HEK293 (cell line): ENCODE data around the gene ZNF318.
"Not testable (repeated sequence)": the region's sequence is repeated elsewhere in the genome, so short reads cannot be mapped to it uniquely, and the experiment has no call there.

Source experiments
- CTCF ChIA-PET: fragments of 350-600 bp; formaldehyde crosslinking; extraction: SDS; loops from one replicate; lab custom pipeline; 2021; ENCODE audit warnings: antibody characterized with exemption; lab: Yijun Ruan, JAX
- POLR2A ChIA-PET: fragments of 300-600 bp; formaldehyde crosslinking; extraction: SDS; loops from one replicate; lab custom pipeline; 2020; ENCODE audit warnings: antibody characterized with exemption, inconsistent platforms; lab: Yijun Ruan, JAX
- H3K27ac ChIP-seq: fragments of 200-500 bp; sonication (Bioruptor generic); 2 replicates; pipeline ENCODE4 v1.5.1; 2014; ENCODE audit warnings: low read depth, low read length, control low read depth, inconsistent platforms; ENCODE audit errors: extremely low read depth
- H3K36me3 ChIP-seq, 2 experiments: fragments of 200-500 bp in 1 of 2; sonication (Bioruptor generic) in 1 of 2; 1 replicate in 1 of 2; 2 replicates in 1 of 2; pipeline ENCODE4 v1.5.1; 2014 to 2017; ENCODE audit warnings: inconsistent platforms in 2 of 2, low read length in 2 of 2; ENCODE audit not compliant: control insufficient read depth in 2 of 2, insufficient read depth in 1 of 2
- H3K4me1 ChIP-seq: fragments of 200-500 bp; sonication (Bioruptor generic); 2 replicates; pipeline ENCODE4 v1.5.1; 2014; ENCODE audit warnings: mild to moderate bottlenecking, low read length, inconsistent platforms; ENCODE audit not compliant: control insufficient read depth, insufficient read depth
- H3K4me3 ChIP-seq: 2 replicates; pipeline ENCODE4 v1.5.1; 2011; ENCODE audit warnings: low read depth, mild to moderate bottlenecking, control low read depth, low read length, moderate library complexity
- H3K9me3 ChIP-seq: fragments of 200-500 bp; sonication (Bioruptor generic); 2 replicates; pipeline ENCODE4 v1.5.1; 2014; ENCODE audit warnings: low read depth, low read length, inconsistent platforms; ENCODE audit not compliant: control insufficient read depth, insufficient read depth
- BCL6B ChIP-seq: fragments of 450-650 bp; formaldehyde crosslinking; IDR thresholded peaks from 2 replicates; pipeline ENCODE4 v1.5.1; 2017; ENCODE audit warnings: missing biosample characterization, missing genetic modification characterization
- ELK4 ChIP-seq: IDR thresholded peaks from 2 replicates; pipeline ENCODE4 v1.6.1; 2011; ENCODE audit warnings: mild to moderate bottlenecking, low read depth, low read length, borderline replicate concordance
- KLF17 ChIP-seq: fragments of 450-650 bp; formaldehyde crosslinking; IDR thresholded peaks from 2 replicates; pipeline ENCODE4 v1.5.1; 2016; ENCODE audit warnings: missing biosample characterization, missing genetic modification characterization
- OVOL3 ChIP-seq: fragments of 450-650 bp; formaldehyde crosslinking; IDR thresholded peaks from 2 replicates; pipeline ENCODE4 v1.5.1; 2016; ENCODE audit warnings: missing biosample characterization, missing genetic modification characterization
- SCRT1 ChIP-seq: fragments of 450-650 bp; formaldehyde crosslinking; IDR thresholded peaks from 2 replicates; pipeline ENCODE4 v1.5.1; 2016; ENCODE audit warnings: missing biosample characterization, missing genetic modification characterization, borderline replicate concordance
- SCRT2 ChIP-seq: fragments of 450-650 bp; formaldehyde crosslinking; IDR thresholded peaks from 2 replicates; pipeline ENCODE4 v1.5.1; 2016; ENCODE audit warnings: missing biosample characterization, missing genetic modification characterization
- SETDB1 ChIP-seq: IDR thresholded peaks from one replicate; pipeline ENCODE4 v1.6.1; 2017; ENCODE audit warnings: mild to moderate bottlenecking, low read length, moderate library complexity, mixed read lengths; ENCODE audit not compliant: insufficient read length
- ZBTB11 ChIP-seq: fragments of 450-650 bp; formaldehyde crosslinking; conservative IDR thresholded peaks from 2 replicates; pipeline ENCODE4 v1.5.1; 2016; ENCODE audit warnings: low read depth, missing biosample characterization, missing genetic modification characterization
- ZNF18 ChIP-seq: fragments of 450-650 bp; formaldehyde crosslinking; IDR thresholded peaks from 2 replicates; pipeline ENCODE4 v1.5.1; 2016; ENCODE audit warnings: missing biosample characterization, missing genetic modification characterization
- ZNF2 ChIP-seq: fragments of 450-650 bp; formaldehyde crosslinking; IDR thresholded peaks from 2 replicates; pipeline ENCODE4 v1.5.1; 2016; ENCODE audit warnings: missing biosample characterization, missing genetic modification characterization
- ZNF354C ChIP-seq: fragments of 450-650 bp; formaldehyde crosslinking; IDR thresholded peaks from 2 replicates; pipeline ENCODE4 v1.5.1; 2016; ENCODE audit warnings: missing biosample characterization, missing genetic modification characterization, low read depth, borderline replicate concordance
- ZNF561 ChIP-seq: fragments of 450-650 bp; IDR thresholded peaks from 2 replicates; pipeline ENCODE4 v1.5.1; 2018; ENCODE audit warnings: missing biosample characterization, missing genetic modification characterization, borderline replicate concordance
- ZSCAN5A ChIP-seq: fragments of 450-650 bp; formaldehyde crosslinking; IDR thresholded peaks from 2 replicates; pipeline ENCODE4 v1.5.1; 2016; ENCODE audit warnings: missing biosample characterization, missing genetic modification characterization

The ZNF318 gene

GRCh38 chr6:43416935-43417334 lies 47.5 kb upstream of the ZNF318 start (continued):
- TF ChIP-seq ZBTB11 (tag by site-specific recombination), result no peak
- no peak for TF ChIP-seq ZNF561
- TF ChIP-seq ZNF354C (tag by site-specific recombination), result no peak
- TF ChIP-seq SCRT2, result no peak
- TF ChIP-seq, all 188 proteins: peak for 0

GRCh38 chr6:43415275-43415674 lies 45.8 kb upstream of the ZNF318 start:
- CTCF ChIA-PET, H3K27ac ChIP-seq, H3K4me1 ChIP-seq, H3K36me3 ChIP-seq, H3K9me3 ChIP-seq, H3K4me3 ChIP-seq: not testable (repeated sequence)
- POLR2A ChIA-PET, result interaction anchor here (0.5 to 1.2 kb wide), 3 partner anchors 12 to 321 kb away, joined by 3 to 6 read pairs (median 4); partner anchors contain the start of gene ABCC10

GRCh38 chr6:43413002-43413401 lies 43.6 kb upstream of the ZNF318 start:
- H3K4me1 ChIP-seq, result no peaks in the 10 kb centered on the region
- no peaks in the 10 kb centered on the region for H3K9me3 ChIP-seq
- no peak overlapping the region for H3K27ac ChIP-seq
- CTCF ChIA-PET, result no interaction called here
- TF ChIP-seq ZSCAN5A (tag by site-specific recombination), result no peak
- no peak for TF ChIP-seq SETDB1
- no peak for TF ChIP-seq OVOL3
- no peak for TF ChIP-seq ZNF18 (tag by site-specific recombination)
- no peak for TF ChIP-seq ZNF2 (tag by site-specific recombination)
- no peak for TF ChIP-seq BCL6B (tag by site-specific recombination)
- no peak for TF ChIP-seq SCRT1 (tag by site-specific recombination)
- no peak for TF ChIP-seq ELK4
- no peak for TF ChIP-seq KLF17 (tag by site-specific recombination)
- POLR2A ChIA-PET, result interaction anchor here (0.8 kb wide), 1 partner anchor 64 kb away, joined by 4 read pairs; no protein-coding TSS in a partner anchor
- H3K36me3 ChIP-seq, result peaks cover 0 to 17% of the 10 kb centered on the region in 2 experiments; a peak in 1 of 3 replicates
- no peak overlapping the region for H3K4me3 ChIP-seq
